OCI-LY3 (cell line): ENCODE data around the gene NR2F2.

Source experiments
- H2AFZ ChIP-seq: fragments of 200-600, 300-600 bp; shearing (Covaris generic); 2 replicates; pipeline ENCODE4 v1.6.0; 2014; ENCODE audit warnings: antibody characterized with exemption, low read depth, low read length
- H3K27ac ChIP-seq: fragments of 200-600, 300-600 bp; sonication (generic); 2 replicates; pipeline ENCODE4 v1.5.1; 2014; ENCODE audit warnings: mild to moderate bottlenecking, low read length, moderate library complexity, mixed read lengths
- H3K27me3 ChIP-seq: fragments of 200-600, 300-600 bp; sonication (generic); 2 replicates; pipeline ENCODE4 v1.6.1; 2014; ENCODE audit warnings: low read depth, low read length, mixed read lengths
- H3K36me3 ChIP-seq: fragments of 200-600, 300-600 bp; sonication (generic); replicated peaks from 2 replicates; pipeline ENCODE3; 2014; ENCODE audit warnings: low read depth, low read length, mixed read lengths
- H3K4me1 ChIP-seq: fragments of 300-600, 200-600 bp; sonication (generic); 2 replicates; pipeline ENCODE4 v1.6.1; 2014; ENCODE audit warnings: low read length, mixed read lengths
- H3K4me2 ChIP-seq: fragments of 200-600, 300-600 bp; sonication (generic); 2 replicates; pipeline ENCODE4 v1.6.1; 2014; ENCODE audit warnings: low read length, mixed read lengths
- H3K4me3 ChIP-seq: fragments of 300-600, 200-600 bp; sonication (generic); 2 replicates; pipeline ENCODE4 v1.5.1; 2014; ENCODE audit warnings: antibody characterized with exemption, mild to moderate bottlenecking, low read length, moderate library complexity
- H3K79me2 ChIP-seq: fragments of 300-600, 200-600 bp; shearing (Covaris generic); 2 replicates; pipeline ENCODE4 v1.6.1; 2014; ENCODE audit warnings: mild to moderate bottlenecking, low read length, mixed read lengths
- H3K9ac ChIP-seq: fragments of 300-600, 200-600 bp; shearing (Covaris generic); 2 replicates; pipeline ENCODE4 v1.6.0; 2014; ENCODE audit warnings: mild to moderate bottlenecking, low read length, moderate library complexity
- H3K9me3 ChIP-seq: fragments of 200-600, 300-600 bp; shearing (Covaris generic); 2 replicates; pipeline ENCODE4 v1.6.1; 2014; ENCODE audit warnings: low read length, mixed read lengths; ENCODE audit not compliant: insufficient read depth
- H4K20me1 ChIP-seq: fragments of 200-600, 300-600 bp; sonication (generic); 2 replicates; pipeline ENCODE4 v1.6.1; 2016; ENCODE audit warnings: low read length, mixed read lengths; ENCODE audit not compliant: insufficient read depth
- EZH2phosphoT487 ChIP-seq: fragments of 200-600 bp; shearing (Covaris generic); IDR thresholded peaks from 2 replicates; pipeline ENCODE4 v1.6.1; 2018; ENCODE audit warnings: antibody characterized with exemption, mixed run types, low read depth
- TF ChIP-seq, protein P1 (sequence below): fragments of 200-600, 300-600 bp; sonication (generic); IDR thresholded peaks from 2 replicates; pipeline ENCODE4 v1.5.1; 2014; ENCODE audit warnings: antibody characterized with exemption, low read length, low read depth

The NR2F2 gene

GRCh38 chr15:96292635-96293034 is 37.9 kb upstream of the NR2F2 start:
- Histone ChIP-seq H4K20me1 (no peaks in the 10 kb centered on the region), H3K4me1 (no peaks in the 10 kb centered on the region), H3K79me2 (no peaks in the 10 kb centered on the region), H3K27me3 (peaks cover 5% of the 10 kb centered on the region; the same call in 1 of the 2 replicates), H3K4me2 (no peak overlapping the region), H3K27ac (no peak overlapping the region), H3K36me3 (no peaks in the 10 kb centered on the region), H3K4me3 (no peak overlapping the region), H3K9me3 (no peaks in the 10 kb centered on the region), H2AFZ (no peak overlapping the region), H3K9ac (no peak overlapping the region)
- TF ChIP-seq EZH2phosphoT487 = no peak
- TF ChIP-seq, protein P1, sequence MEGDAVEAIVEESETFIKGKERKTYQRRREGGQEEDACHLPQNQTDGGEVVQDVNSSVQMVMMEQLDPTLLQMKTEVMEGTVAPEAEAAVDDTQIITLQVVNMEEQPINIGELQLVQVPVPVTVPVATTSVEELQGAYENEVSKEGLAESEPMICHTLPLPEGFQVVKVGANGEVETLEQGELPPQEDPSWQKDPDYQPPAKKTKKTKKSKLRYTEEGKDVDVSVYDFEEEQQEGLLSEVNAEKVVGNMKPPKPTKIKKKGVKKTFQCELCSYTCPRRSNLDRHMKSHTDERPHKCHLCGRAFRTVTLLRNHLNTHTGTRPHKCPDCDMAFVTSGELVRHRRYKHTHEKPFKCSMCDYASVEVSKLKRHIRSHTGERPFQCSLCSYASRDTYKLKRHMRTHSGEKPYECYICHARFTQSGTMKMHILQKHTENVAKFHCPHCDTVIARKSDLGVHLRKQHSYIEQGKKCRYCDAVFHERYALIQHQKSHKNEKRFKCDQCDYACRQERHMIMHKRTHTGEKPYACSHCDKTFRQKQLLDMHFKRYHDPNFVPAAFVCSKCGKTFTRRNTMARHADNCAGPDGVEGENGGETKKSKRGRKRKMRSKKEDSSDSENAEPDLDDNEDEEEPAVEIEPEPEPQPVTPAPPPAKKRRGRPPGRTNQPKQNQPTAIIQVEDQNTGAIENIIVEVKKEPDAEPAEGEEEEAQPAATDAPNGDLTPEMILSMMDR = no peak

- Histone ChIP-seq H4K20me1 (no peaks in the 10 kb centered on the region), H3K27me3 (peaks cover 5% of the 10 kb centered on the region; the same call in 1 of the 2 replicates), H3K9me3 (no peaks in the 10 kb centered on the region), H3K36me3 (no peaks in the 10 kb centered on the region), H3K9ac (no peak overlapping the region), H2AFZ (no peak overlapping the region), H3K4me2 (no peak overlapping the region), H3K4me3 (no peak overlapping the region), H3K27ac (no peak overlapping the region), H3K79me2 (no peaks in the 10 kb centered on the region), H3K4me1 (no peaks in the 10 kb centered on the region)
- TF ChIP-seq, protein P1 = no peak
- no peak for TF ChIP-seq EZH2phosphoT487
Measured at GRCh38 chr15:96293441-96293840, 37.1 kb upstream of the NR2F2 start.

- H3K4me1 ChIP-seq = no peaks in the 10 kb centered on the region
- no peaks in the 10 kb centered on the region for H3K9me3 ChIP-seq
- no peaks in the 10 kb centered on the region for H4K20me1 ChIP-seq
- H3K36me3 ChIP-seq = no peaks in the 10 kb centered on the region
- TF ChIP-seq, protein P1 = no peak
- TF ChIP-seq EZH2phosphoT487 = no peak
- no peak overlapping the region for H2AFZ ChIP-seq
- no peaks in the 10 kb centered on the region for H3K79me2 ChIP-seq
- H3K4me2 ChIP-seq = no peak overlapping the region
- peaks cover 5% of the 10 kb centered on the region; the same call in 1 of the 2 replicates for H3K27me3 ChIP-seq
- no peak overlapping the region for H3K9ac ChIP-seq
- no peak overlapping the region for H3K27ac ChIP-seq
- H3K4me3 ChIP-seq = no peak overlapping the region
Measured at GRCh38 chr15:96294766-96295165, 35.7 kb upstream of the NR2F2 start.

DNA sequence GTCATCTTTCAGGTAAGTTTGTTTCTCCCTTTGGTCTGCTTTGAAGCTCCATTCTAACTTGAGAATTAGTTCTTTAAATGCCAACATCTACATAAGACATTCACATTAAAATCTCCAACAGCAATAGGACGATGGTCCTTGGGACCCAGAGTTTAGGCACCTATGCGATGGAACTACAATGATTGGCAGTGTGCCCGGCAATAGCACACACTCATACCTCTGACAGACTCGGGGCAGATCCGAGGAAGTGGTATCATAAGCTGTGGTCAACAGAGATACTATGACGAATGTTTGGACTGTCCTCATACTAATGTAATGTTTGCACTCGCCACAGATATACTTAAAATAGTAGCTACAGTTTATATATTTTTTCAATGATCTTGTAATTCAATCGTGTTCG is 34.2 kb upstream of the NR2F2 start:
- H3K4me1 ChIP-seq = no peaks in the 10 kb centered on the region
- no peak overlapping the region for H3K4me2 ChIP-seq
- H3K27me3 ChIP-seq = peaks cover 5% of the 10 kb centered on the region; the same call in 1 of the 2 replicates
- no peak overlapping the region for H3K27ac ChIP-seq
- H4K20me1 ChIP-seq = no peaks in the 10 kb centered on the region
- no peak overlapping the region for H3K9ac ChIP-seq
- H3K9me3 ChIP-seq = no peaks in the 10 kb centered on the region
- H3K4me3 ChIP-seq = no peak overlapping the region
- no peak overlapping the region for H2AFZ ChIP-seq
- no peaks in the 10 kb centered on the region for H3K79me2 ChIP-seq
- TF ChIP-seq, protein P1 = no peak
- H3K36me3 ChIP-seq = no peaks in the 10 kb centered on the region
